ENCODE results near the gene CNPY1.
"Not testable (repeated sequence)": the region's sequence is repeated elsewhere in the genome, so short reads cannot be mapped to it uniquely, and the experiment has no call there.

CNPY1 gene

DNA sequence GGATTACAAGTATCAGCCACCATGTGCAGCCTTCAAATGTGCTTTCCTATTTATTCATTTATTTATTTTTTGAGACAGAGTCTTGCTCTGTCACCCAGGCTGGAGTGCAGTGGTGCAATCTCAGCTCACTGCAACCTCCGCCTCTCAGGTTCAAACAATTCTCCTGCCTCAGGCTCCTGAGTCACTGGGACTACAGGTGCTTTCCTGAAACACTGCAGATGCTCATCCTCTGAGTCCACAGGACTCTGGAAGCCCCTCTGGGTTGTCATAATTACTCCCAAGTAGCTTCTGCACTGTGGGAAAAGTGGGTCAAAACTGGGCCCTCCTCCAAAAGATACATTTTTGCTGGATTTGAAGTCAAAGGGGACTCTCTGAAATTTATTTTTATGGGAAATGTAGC lies at the start of gene CNPY1:
TSS of gene CNPY1 (minus strand) at position 111 of the 400 bp plus-strand sequence. CDS start 630 bp downstream, outside the sequence.
- not testable (repeated sequence) for DNase-seq

DNA sequence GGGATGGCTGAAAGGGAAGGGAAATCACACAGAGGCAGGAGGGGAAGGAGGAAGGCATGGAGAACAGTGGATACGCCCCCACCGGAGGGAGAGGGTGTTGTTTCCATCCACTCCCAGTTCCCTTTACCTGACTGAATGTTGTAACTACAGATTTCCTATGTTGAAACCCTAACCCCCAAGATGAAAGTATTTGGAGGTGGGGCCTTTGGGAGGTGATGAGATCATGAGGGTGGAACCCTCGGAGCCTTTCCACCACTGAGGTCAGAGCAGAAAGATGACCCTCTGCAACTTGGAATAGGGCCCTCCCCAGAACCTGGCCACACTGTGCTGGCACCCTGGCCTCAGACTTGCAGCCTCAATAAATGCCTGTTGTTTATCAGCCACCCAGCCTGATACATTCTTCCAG lies 48.6 kb upstream of the CNPY1 start:
- DNase-seq = no peak

DNA sequence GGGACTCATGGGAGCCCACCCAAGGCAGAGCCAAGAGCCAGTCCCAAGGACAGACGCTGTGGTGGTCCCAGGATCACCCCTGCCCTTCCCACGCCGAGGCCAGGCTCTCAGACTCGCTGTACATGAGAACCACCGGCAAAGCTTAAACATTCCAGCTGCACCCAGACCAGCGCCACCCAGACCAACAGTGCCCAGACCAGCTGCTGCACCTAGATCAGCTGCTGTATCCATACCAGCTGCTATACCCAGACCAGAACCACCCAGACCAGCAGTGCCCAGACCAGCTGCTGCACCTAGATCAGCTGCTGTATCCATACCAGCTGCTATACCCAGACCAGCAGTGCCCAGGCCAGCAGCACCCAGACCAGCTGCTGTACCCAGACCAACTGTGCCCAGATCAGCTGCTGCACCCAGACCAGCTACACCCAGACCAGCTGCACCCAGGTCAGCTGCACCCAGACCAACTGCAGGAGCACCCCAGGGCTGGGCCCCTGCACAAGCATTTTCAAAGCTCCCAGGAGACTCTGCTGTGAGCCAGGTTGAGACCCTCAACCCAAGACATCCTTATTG lies 47.9 kb upstream of the CNPY1 start:
- no peak for DNase-seq

DNA sequence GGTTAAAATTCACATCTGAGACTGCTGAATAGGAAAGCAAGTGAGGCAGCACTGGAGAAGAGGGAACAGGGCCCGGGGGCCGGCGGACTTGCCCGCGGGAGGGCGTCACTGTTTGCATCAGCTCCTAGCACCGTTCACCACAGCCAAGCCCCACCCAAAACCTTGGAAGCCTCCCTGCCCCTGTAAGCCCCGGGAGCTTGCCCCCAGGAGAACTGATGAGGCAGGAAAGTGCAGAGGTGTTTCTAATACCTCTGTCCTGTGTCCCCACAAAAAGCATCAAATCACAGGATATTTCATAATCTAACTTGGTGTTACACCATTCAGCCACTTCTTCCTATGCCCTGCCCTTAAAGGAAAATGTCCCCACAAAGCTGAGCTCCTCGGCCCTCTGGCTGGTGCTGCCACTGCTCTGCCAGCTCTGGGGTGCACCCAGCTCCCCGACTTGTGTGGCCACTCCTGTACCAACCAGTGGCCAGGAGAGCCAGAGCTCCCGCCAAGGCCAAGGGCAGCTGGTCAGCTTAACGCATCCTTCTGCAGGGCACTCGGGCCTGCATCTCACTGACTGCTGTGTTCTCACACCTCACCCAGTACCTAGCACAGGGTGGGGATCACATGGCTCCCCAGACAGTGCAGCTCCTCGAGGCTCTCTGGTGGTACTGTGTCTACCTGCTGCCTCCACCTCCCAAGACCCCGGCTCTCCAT lies 47.3 kb upstream of the CNPY1 start:
- no peak for DNase-seq

- no peak for DNase-seq
Observed at GRCh38 chr7:155591055-155591775, 44.9 kb upstream of the CNPY1 start.

DNA sequence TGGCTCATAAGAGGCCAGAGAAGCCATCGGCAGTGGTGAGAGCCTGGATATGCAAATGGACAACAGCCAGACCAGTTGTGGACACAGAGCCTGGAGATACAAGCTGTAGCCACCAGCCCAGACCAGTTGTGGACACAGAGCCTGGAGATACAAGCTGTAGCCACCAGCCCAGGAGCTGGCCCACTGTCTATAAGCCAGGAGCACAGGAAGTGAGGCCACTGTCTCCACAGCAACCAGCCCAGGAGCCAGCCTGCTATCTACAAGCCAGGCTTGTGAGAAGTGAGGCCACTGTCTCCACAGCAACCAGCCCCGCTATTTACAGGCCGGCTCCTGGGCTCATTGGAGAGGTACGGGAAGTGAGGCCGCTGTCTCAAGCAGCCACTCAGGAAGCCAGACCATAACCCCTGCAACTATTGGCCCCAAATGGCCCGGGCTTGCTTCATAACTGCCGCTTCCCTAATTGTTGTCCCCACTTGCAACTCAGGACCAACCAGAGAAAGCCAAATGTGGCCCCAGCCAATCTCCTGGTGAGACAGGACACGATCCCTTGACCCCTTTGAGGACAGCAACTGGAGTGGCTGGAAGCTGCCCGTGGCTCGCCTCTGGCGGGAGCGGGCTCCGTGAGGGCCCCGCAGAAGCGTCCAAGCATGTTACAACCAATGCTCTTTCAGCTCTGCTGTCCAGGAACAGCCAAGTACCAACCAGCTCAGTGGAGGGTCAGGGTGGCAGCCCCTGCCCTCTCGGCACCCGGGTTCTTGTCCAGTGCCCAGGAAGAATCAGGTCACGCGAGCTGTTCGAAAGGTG lies 44.1 kb upstream of the CNPY1 start:
- DNase-seq = no peak

- DNase-seq = no peak
Observed at GRCh38 chr7:155589001-155589980, 42.9 kb upstream of the CNPY1 start.

GRCh38 chr7:155588468-155588998 lies 42.2 kb upstream of the CNPY1 start:
- DNase-seq = no peak

DNA sequence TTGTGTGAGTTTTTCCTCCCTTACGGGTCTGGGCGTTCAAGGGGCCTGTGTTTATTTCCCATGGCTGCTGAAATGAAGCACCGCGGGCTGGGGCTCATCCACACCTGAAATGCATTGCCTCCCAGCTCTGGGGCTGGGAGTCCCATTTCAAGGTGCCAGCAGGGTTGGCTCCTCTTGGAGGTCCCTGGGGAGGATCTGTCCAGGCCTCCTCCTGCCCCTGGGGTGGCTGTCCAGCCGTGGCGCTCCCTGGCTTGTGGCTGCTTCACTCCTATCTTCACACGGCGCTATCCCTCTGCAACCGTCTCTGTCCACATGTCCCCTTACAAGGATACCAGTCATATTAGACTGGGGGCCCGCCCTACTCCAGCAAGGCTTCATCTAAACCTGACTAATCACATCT lies 41.1 kb upstream of the CNPY1 start:
- no peak for DNase-seq

DNA sequence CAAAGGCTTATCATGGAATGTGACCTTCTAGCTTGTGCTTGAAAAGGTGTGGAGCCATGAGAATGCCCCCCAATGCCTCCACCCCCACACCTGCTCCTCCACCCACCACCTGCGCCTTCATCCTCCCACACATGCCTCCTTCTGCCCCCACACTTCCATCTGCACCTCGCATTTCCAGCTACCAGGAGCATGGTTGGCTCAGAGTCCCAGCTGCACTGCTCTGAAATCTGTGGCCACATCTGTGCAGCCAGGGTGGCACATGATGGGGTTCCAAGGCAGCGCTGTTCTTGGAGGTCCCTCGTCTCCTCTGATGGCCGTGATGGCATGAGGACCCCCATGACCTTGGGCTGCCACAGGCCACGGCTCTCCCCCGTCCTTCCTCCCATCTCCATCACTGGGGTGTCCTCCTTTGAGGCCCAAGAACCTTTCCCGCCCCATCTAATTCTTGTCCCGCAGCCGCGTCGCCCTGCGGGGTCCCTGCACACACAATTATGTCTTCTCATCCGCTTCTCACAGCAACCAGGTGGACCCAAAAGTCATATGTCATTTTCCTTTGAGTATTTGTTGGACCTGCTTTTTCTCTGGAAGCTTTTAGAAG lies 40.6 kb upstream of the CNPY1 start:
- DNase-seq = no peak

GRCh38 chr7:155585951-155586350 lies 39.6 kb upstream of the CNPY1 start:
- DNase-seq = no peak

- no peak for DNase-seq
Observed at GRCh38 chr7:155585532-155585895, 39.2 kb upstream of the CNPY1 start.

DNA sequence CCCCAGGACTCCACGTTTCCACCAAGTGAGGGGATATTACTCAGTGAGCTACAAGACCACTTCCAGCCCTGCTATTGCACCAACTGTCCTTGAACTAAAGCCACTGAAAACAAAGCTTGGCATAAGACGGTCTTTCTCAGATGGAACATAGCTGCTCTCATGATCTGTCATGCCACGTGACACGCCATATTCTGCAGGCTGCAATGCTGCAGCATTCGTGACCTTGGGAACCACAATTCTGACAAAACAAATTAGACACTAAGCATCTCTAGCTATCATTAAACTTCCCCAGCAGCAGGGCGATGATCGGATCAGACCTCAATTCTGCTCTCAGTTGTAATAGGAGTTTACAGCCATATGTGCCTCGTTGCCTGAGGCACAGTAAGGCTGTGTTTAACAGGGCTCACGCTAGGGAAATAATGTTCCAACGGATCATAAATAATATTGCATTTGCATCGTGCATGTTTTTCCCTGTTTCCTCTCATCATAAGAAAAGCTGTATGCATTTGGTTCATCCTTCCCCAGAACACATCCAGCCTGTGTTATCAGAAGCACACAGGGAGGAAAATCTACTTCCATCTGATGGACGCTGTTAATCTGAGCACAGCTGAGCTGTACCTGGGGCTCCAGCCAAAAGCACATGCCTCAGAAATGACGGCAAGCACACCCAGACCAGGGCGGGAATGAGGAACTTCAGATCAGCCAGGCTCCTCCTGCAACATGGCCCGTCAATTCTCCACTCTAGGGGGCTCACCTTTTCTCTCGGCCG lies 38.6 kb upstream of the CNPY1 start:
- DNase-seq = no peak

- no peak for DNase-seq
Observed at GRCh38 chr7:155584261-155584660, 37.9 kb upstream of the CNPY1 start.

GRCh38 chr7:155583636-155584035 lies 37.3 kb upstream of the CNPY1 start:
- DNase-seq = no peak

- DNase-seq = no peak
Observed at GRCh38 chr7:155581954-155582353, 35.6 kb upstream of the CNPY1 start.

DNA sequence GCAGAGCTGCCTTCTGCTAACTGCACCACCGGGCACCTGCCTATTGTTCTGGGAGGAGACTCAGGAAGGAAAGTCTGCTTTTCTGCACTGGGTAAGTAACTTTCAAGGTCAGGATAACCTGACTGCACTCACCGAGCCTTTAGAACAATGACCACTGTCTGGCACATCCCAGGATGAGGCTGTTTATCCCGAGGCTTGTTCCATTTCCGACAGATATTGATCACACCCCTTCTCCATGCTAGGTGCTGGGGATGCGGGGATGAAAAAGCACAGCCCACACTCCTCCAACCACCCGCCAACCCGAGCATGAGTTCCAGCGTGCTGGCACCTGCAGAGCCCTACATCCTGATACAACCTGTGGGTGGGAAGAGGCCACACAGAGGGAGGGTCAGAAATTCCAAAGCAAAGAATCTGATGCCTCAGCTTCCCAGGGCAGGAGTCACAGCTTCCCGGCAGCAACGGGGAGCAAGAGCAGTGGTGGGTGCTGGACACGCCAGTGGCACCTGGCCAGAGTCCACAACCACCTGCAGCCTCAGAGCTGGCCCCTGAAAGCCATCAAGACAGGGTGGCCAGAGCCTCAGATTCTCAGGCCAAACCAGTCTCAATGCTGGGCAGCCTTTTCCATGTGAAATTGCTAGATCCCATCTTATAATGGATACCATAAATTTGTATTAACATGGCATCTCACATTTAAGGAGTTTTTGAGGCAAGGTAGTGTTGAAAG lies 34.9 kb upstream of the CNPY1 start:
- DNase-seq = no peak

DNA sequence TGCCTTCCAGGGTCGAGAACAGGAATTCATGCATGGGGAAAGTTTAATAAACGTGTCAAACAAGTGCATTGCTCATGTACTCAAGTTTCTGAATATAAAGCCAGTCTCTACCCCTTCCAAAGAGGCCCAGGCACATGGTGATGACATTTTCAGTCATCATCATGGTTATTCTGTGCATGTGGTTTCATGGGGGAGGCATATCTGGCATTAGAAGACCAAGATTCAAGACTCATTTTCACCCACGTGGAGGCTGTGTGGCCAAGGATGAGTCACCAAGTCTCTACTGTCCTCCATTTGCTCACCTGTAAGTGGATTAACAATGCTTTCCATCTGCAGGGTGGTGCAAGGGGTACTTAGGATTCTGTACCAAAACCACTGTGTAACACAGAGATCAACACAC lies 34.0 kb upstream of the CNPY1 start:
- no peak for DNase-seq

DNA sequence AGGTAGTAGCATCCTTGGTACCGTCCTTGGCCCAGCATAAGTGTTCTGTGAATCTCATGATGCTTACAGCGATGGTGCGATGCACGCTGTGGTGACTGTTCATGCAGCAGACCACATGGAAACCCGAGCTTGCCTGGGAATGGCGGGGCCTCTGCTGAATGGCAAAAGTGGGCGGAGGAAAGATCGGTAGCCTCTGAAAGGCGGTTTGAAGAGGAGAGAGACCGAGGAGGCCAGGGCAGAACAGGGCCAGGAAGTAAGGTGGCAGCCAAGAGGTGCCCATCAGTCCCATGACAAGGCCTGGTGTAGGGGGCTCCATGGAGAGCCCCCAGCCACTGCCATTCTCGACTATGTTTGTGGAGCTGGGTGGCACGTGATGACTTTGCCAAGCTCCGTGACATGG lies 33.2 kb upstream of the CNPY1 start:
- DNase-seq = no peak

GRCh38 chr7:155578016-155578415 lies 31.7 kb upstream of the CNPY1 start:
- no peak for DNase-seq

All from activated CD4-positive, alpha-beta T cell treated with anti-CD3 and anti-CD28 coated beads for 4 hours (primary cell).